GM21619 (cell line): ENCODE measurements around the gene GBP7.

Source experiments
- ATAC-seq: cut with Tn5 transposase; IDR thresholded peaks from one replicate; pipeline ENCODE4 v1.9.1; 2021; ENCODE audit not compliant: unreplicated experiment

The GBP7 gene

DNA sequence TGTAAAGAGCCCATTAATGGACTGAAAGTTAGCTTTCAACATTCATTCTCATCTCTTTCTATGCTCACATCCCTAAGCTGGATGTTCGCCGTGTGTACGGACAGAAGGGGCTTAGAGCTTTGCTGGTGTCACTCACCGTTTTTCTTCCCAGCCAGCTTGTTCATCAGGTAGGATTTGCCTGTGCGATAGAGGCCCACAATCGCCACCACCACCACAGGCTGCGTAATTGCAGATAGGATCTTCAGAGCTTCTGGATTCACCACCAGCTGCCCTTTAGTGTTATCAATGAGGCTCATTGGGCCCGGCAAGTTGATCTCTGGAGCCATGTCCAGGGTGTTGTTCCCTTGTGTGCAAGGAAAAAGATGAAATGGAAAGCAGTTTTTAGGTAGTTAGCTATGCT is 54.2 kb downstream of the GBP7 start:
- no peak for ATAC-seq

DNA sequence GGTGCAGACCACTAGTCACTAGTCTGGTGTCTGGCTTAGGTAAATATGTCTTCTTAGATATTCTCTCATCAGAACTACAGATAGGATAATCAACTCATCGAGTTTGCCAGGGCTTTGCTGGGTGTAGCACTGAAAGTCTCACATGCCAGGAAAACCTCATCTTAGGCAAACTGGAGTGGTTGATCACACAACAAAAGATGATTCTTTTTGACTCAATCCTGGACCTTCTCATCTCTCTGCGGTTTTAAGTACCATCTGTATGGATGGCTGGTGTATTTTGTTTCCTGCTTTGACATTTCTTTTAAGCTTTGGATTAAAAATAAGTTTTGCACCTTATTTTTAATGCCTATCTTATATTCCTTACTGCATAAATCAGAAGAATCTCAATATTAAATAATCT is 61.1 kb downstream of the GBP7 start:
- no peak for ATAC-seq

DNA sequence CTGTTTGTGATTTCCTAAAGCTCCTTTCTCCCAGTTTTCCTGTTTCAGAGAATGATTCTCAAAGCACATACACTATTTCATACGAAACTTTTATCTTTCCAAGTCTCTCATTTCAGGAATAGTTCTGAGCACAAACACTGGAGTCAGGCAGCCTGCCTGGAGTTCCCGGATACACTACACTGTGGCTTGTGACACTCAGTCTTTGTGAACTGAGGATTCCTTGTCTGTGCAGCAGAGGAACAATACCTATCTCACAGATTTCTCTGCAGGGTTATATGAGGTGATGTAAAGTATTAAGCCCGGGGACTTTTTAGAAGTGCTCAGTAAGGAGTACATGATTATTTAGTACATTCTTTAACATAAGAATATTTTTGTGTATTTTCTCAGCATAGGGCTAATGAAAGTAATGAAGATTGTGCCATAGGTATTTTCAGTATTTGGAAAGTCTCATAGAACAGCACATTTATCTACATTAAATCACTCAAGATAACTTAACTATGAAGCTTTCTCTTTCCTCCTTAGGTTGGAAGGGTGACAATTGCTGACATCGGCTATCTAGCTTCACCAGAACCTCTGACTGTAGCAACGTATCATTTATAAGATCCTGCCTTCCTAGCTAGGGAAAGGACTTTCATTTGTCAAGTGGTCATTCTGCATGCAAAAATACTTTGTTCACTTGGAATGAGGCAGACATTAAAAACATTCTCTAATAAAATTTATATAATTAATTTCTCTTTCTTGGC is 62.8 kb downstream of the GBP7 start:
- ATAC-seq = no peak

DNA sequence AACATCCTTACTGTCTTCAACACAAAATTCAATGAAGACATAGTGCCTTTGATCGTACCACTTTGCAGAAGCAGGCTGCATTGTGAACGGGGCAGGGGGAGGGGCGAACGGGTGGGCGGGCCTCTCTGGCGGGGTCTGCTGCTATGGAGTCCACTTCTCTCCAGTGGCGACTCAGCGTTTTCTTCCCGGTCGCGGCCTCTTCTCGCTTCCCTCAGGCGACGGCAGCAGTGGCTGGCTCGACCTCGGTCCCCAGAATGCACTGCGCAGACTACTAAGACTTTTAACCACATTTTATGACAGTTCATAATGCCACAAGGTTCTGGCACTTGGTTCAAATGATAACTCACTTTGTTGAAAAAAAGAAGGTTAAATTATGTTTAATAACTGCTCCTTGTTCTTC is 71.1 kb downstream of the GBP7 start:
- ATAC-seq = no peak

DNA sequence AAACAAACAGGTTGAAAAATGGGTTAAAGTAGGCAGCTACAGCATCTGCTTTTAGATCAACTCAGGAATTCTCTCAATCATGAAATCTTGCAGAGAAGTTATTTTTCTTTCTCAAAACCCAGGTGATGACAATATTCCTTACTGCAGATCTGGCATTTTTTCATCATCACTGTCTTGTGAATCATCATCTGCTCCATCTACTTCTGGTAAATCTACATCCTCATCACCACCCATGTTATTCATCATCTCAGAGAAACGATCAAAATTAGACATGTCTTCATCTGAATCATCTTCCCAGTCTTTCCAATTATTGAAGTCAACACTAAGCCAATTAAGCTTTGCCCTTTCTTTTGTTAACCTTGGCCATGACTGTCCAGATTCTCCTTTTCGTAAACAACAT is 71.7 kb downstream of the GBP7 start:
- no peak for ATAC-seq

DNA sequence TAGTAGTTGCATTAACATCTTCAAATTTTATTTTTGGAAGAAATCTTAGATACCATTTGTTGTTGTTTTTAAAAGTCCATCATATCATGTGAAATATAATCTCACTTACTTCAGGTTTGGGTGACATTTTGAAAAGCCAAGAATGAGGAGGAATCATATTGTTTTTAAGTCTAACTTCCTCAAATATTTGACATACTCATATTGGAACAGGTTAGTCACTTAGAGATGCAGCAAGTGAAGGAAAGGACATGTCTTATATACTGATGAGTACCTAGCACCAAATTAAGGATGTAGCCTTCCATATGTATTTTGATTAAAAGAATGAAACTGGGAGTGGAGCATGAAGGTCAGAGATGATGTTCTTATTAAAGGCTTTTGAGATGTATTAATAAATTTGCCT is 73.8 kb downstream of the GBP7 start:
- no peak for ATAC-seq

DNA sequence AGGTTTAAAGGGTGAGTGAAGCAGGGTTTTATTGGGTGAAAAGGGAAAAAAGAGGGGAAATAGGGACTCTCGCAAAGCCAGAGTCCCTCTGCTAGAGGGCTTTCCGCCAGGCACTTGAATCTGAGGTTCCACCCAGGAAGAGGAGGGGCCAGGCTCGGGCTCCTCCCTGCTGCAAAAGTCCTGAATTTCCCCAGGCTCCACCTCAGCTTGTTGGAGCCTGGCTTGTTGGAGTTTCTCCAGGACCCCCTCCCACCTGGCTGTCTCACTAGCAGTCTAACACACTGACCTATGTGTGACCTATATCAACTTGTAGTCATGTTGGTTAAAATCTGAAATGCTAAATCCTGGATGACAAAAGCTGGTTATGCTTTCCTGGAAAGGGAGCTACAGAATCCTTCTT is 75.4 kb downstream of the GBP7 start:
- no peak for ATAC-seq

DNA sequence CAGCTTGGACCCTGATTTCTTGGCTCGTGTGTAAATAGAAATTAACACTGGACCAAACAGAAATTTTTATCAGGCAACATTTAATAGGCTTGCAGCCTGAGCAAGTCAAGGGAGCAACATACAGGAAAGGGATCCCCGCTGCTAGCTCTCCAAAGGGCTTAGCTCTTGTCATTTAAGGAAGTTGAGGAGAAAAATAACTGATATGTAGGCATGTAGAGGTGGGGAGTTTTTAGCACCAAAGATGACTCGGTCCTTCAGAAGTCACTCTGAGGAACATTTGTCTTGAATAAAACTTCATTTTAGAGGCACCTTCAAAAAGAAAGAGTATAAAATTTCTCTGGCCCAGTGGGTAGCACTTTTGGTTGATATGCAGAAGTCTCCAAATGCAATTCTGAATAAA is 76.9 kb downstream of the GBP7 start:
- ATAC-seq = no peak

DNA sequence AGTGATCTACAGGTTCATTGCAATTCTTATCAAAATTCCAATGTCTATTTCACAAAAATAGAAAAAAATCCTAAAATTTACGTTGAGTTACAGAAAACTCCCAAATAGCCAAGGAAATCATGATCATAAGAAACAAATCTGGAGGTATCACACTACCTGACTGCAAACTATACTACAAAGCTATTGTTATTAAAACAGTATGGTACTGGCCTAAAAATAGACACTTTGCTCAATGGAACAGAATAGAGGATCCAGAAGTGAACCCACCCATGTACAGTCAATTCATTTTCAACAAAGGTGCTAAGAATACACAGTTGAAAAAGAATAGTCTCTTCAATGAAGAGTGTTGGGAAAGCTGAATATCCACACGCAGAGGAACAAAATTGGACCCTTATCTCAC is 80.1 kb downstream of the GBP7 start:
- ATAC-seq = no peak

DNA sequence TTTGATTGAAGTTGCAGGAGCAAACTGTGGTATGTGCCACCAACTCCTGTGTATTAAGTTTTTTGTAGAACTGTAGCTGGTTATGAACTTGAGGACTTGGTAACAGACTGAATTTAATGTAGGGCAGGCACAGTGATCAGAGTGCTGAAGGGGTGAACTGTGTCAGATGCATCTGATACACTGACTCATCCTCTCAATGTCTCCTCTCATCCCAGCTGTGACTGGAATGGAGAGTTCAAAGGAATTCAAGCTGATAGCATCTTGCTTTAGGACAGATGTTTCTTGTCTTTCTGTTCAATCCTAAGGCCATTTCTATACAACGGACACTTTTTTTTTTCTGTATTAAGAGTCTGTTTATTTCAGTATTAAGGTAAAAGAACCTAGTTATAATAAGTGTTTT is 85.8 kb downstream of the GBP7 start:
- no peak for ATAC-seq

DNA sequence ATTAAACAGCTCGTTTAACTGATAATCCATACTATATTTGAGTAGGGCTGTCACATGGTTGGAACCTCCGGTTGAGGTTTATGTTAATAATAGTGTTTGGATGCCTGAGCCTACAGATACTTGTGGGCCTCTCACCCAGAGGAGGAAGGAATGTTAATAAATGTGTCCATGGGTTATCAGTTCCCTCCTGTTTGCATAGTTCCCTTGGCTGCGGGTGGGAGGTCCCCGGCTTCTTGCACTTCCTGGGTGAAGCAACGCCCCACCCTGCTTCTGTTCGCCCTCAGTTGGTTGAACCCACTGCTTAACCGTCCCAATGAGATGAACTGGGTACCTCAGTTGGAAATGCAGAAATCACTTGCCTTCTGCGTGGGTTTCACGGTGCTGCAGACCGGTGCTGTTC is 87.2 kb downstream of the GBP7 start:
- ATAC-seq = no peak

DNA sequence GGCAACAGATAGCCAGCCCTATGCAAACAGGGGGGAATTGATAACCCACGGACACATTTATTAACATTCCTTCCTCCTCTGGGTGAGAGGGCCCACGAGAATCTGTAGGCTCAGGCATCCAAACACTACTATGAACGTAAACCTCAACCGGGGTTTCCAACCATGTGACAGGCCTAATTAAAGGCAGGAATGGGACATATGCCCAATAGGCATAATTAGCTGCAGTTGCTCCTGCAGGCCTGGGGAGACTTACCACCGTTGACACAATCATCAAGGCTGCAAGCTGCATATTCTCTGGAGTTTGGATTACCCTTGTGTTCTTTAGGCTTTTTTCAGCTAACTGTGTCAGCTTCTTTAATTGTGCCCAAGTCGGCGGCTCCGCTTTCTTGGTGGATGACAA is 88.6 kb downstream of the GBP7 start:
- ATAC-seq = no peak

DNA sequence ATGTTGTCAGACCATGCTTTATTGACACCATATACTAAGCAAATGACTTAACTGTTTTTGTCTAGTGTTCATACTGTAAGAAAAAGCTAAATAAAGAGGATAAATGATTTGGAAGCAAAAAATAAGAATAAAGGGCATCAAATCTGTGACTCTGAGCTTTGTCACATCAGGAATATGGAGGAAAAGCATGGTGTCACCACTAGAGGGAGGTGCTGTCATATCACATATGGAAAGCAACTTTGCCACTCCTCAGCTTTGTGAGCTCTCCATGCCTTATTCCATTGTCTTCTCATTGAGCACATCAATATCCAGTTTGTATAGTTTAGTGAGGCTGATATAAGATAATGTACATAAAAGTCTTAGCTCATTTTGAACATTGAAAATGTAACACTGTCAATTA is 90.0 kb downstream of the GBP7 start:
- no peak for ATAC-seq
